HL-60 (cell line): ENCODE results near the gene PPP3CA.

Experiments
- GABPA ChIP-seq: IDR thresholded peaks from 2 replicates; pipeline ENCODE4 v1.6.1; 2012; ENCODE audit warnings: low read depth
- POLR2AphosphoS5 ChIP-seq: IDR thresholded peaks from 2 replicates; pipeline ENCODE4 v1.6.1; 2012; ENCODE audit warnings: low read depth
- SPI1 ChIP-seq: IDR thresholded peaks from 2 replicates; pipeline ENCODE4 v1.6.1; 2012; ENCODE audit warnings: low read depth, mild to moderate bottlenecking, borderline replicate concordance
- TF ChIP-seq, protein P1 (sequence below): IDR thresholded peaks from one replicate; pipeline ENCODE4 v1.5.1; 2011; ENCODE audit warnings: low read length, control low read depth, inconsistent platforms; ENCODE audit not compliant: insufficient read depth
- TF ChIP-seq, protein P2 (sequence below): IDR thresholded peaks from 2 replicates; pipeline ENCODE4 v1.6.1; 2012; ENCODE audit warnings: low read depth; ENCODE audit not compliant: insufficient replicate concordance

DNA sequence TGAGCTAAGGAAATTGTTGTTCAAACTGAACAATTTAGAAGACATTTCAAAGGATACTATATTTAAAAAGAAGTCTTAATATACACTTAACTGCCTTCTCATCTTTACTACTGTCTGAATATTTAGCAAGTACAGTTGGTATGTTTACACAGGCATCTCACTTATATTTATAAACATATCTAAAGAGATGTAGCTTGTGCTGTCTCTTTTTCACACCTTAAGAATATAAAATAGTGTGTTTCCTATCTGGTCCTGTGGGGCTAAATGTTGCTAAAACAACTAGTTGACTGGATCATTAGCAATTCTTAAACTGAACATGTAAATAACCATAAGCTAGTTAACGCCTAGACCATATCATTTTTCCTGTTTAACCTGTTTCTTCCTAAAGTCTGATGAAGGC is 336.3 kb downstream of the PPP3CA start:
- TF ChIP-seq POLR2AphosphoS5 (no peak), GABPA (no peak), SPI1 (no peak)
- TF ChIP-seq, protein P1, sequence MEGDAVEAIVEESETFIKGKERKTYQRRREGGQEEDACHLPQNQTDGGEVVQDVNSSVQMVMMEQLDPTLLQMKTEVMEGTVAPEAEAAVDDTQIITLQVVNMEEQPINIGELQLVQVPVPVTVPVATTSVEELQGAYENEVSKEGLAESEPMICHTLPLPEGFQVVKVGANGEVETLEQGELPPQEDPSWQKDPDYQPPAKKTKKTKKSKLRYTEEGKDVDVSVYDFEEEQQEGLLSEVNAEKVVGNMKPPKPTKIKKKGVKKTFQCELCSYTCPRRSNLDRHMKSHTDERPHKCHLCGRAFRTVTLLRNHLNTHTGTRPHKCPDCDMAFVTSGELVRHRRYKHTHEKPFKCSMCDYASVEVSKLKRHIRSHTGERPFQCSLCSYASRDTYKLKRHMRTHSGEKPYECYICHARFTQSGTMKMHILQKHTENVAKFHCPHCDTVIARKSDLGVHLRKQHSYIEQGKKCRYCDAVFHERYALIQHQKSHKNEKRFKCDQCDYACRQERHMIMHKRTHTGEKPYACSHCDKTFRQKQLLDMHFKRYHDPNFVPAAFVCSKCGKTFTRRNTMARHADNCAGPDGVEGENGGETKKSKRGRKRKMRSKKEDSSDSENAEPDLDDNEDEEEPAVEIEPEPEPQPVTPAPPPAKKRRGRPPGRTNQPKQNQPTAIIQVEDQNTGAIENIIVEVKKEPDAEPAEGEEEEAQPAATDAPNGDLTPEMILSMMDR, result no peak
- TF ChIP-seq, protein P2, sequence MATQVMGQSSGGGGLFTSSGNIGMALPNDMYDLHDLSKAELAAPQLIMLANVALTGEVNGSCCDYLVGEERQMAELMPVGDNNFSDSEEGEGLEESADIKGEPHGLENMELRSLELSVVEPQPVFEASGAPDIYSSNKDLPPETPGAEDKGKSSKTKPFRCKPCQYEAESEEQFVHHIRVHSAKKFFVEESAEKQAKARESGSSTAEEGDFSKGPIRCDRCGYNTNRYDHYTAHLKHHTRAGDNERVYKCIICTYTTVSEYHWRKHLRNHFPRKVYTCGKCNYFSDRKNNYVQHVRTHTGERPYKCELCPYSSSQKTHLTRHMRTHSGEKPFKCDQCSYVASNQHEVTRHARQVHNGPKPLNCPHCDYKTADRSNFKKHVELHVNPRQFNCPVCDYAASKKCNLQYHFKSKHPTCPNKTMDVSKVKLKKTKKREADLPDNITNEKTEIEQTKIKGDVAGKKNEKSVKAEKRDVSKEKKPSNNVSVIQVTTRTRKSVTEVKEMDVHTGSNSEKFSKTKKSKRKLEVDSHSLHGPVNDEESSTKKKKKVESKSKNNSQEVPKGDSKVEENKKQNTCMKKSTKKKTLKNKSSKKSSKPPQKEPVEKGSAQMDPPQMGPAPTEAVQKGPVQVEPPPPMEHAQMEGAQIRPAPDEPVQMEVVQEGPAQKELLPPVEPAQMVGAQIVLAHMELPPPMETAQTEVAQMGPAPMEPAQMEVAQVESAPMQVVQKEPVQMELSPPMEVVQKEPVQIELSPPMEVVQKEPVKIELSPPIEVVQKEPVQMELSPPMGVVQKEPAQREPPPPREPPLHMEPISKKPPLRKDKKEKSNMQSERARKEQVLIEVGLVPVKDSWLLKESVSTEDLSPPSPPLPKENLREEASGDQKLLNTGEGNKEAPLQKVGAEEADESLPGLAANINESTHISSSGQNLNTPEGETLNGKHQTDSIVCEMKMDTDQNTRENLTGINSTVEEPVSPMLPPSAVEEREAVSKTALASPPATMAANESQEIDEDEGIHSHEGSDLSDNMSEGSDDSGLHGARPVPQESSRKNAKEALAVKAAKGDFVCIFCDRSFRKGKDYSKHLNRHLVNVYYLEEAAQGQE, result no peak
